CD4-positive, CD25-positive, alpha-beta regulatory T cell (primary cell): ENCODE results near the gene NTRK2. TPM values are rescaled to one million over a fixed set of nuclear protein-coding genes. Genes with fewer than 3 reads are reported as not detected.
A peak's percentile ranks its signal among the peaks of the same experiment; 100 is the strongest.

ENCODE experiments used
- ATAC-seq, 2 donors: fragments of 150-1000 bp; cut with Tn5 transposase; one replicate each; pipeline ENCODE4 v1.10.0; 2021; ENCODE audit warnings: low read depth in 2 of 2, moderate number of reproducible peaks in 2 of 2, moderate library complexity in 1 of 2
- DNase-seq, 3 donors: peaks; one replicate each; pipeline versions ENCODE4 v3.0.0 to v3.0.0-alpha.2; 2012 to 2022; ENCODE audit warnings: mixed read lengths in 1 of 3
- H3K27ac ChIP-seq: one replicate; pipeline ENCODE4 v1.7.0; 2013; ENCODE audit warnings: mild to moderate bottlenecking, low read length; ENCODE audit not compliant: insufficient read depth, poor library complexity, severe bottlenecking
- H3K27me3 ChIP-seq: one replicate; pipeline ENCODE4 v1.7.0; 2013; ENCODE audit warnings: low read length; ENCODE audit not compliant: control insufficient read depth, insufficient read depth
- H3K36me3 ChIP-seq: one replicate; pipeline ENCODE4 v1.7.0; 2013; ENCODE audit warnings: mild to moderate bottlenecking, low read length, moderate library complexity; ENCODE audit not compliant: control insufficient read depth, insufficient read depth
- H3K4me1 ChIP-seq: 2 replicates; pipeline ENCODE4 v1.7.0; 2013; ENCODE audit warnings: mild to moderate bottlenecking, low read length; ENCODE audit not compliant: insufficient read depth, control insufficient read depth, poor library complexity, severe bottlenecking
- H3K4me3 ChIP-seq: one replicate; pipeline ENCODE4 v1.7.0; 2013; ENCODE audit warnings: low read depth, mild to moderate bottlenecking, low read length, moderate library complexity
- H3K9me3 ChIP-seq, 2 experiments: 1 replicate in 1 of 2; 2 replicates in 1 of 2; pipeline ENCODE4 v1.7.0; 2013; ENCODE audit warnings: low read length in 2 of 2, mild to moderate bottlenecking in 1 of 2, moderate library complexity in 1 of 2; ENCODE audit not compliant: control insufficient read depth in 2 of 2
- H3K27ac Mint-ChIP-seq, 3 donors: one replicate each; pipeline ENCODE4 v1.8.0; 2020 to 2022; ENCODE audit warnings: mild to moderate bottlenecking in 3 of 3, mixed read lengths in 3 of 3, moderate library complexity in 2 of 3
- H3K27me3 Mint-ChIP-seq: one replicate; pipeline ENCODE4 v1.8.0; 2022; ENCODE audit warnings: mild to moderate bottlenecking, mixed read lengths
- H3K36me3 Mint-ChIP-seq: one replicate; pipeline ENCODE4 v1.8.0; 2020; ENCODE audit warnings: mixed read lengths
- H3K4me1 Mint-ChIP-seq, 4 donors: one replicate each; pipeline ENCODE4 v1.8.0; 2020 to 2022; ENCODE audit warnings: mixed read lengths in 4 of 4, mild to moderate bottlenecking in 1 of 4
- H3K4me3 Mint-ChIP-seq, 4 donors: one replicate each; pipeline ENCODE4 v1.8.0; 2020 to 2022; ENCODE audit warnings: mild to moderate bottlenecking in 4 of 4, mixed read lengths in 4 of 4, moderate library complexity in 3 of 4
- H3K9me3 Mint-ChIP-seq, 7 donors: one replicate each; pipeline ENCODE4 v1.8.0; 2020 to 2022; ENCODE audit warnings: mixed read lengths in 7 of 7, mild to moderate bottlenecking in 3 of 7, moderate library complexity in 2 of 7
- polyA plus RNA-seq, 4 donors: library from polyadenylated mRNA; unstranded; fragments of 300-500 nt; fragmentation: Illumina TruSeq; gene quantifications; one replicate each; pipeline ENCODE4 v1.2.3, GENCODE V29; 2021
- total RNA-seq: library from RNA; stranded (reverse); gene quantifications from one replicate; pipeline ENCODE4 v1.2.3, GENCODE V29; 2022

NTRK2 gene
- total and polyA plus RNA-seq, 5 donors from 2014 or later = 0.02 to 0.12 TPM; not detected in 3

GRCh38 chr9:84949971-84950370 is 280.4 kb downstream of the NTRK2 start:
- ATAC-seq (no peak), DNase-seq (no peak)
- no peaks in the 10 kb centered on the region for H3K4me1 ChIP-seq
- no peaks in the 10 kb centered on the region for H3K36me3 Mint-ChIP-seq
- no peaks in the 10 kb centered on the region for H3K4me1 Mint-ChIP-seq
- H3K27me3 ChIP-seq = no peaks in the 10 kb centered on the region
- no peak overlapping the region for H3K27ac Mint-ChIP-seq
- no peak overlapping the region for H3K4me3 Mint-ChIP-seq
- no peaks in the 10 kb centered on the region for H3K9me3 ChIP-seq
- no peak overlapping the region for H3K4me3 ChIP-seq
- peaks cover 0 to 1% (median 0%) of the 10 kb centered on the region in 7 donors for H3K9me3 Mint-ChIP-seq
- no peaks in the 10 kb centered on the region for H3K27me3 Mint-ChIP-seq
- H3K27ac ChIP-seq = no peak overlapping the region
- no peaks in the 10 kb centered on the region for H3K36me3 ChIP-seq

GRCh38 chr9:84950879-84951811 is 281.6 kb downstream of the NTRK2 start:
- Histone ChIP-seq H3K4me1 (no peaks in the 10 kb centered on the region), H3K27ac (no peak overlapping the region), H3K36me3 (no peaks in the 10 kb centered on the region), H3K9me3 (no peaks in the 10 kb centered on the region), H3K27me3 (no peaks in the 10 kb centered on the region), H3K4me3 (no peak overlapping the region)
- Mint-ChIP-seq H3K9me3 (peaks cover 0 to 1% (median 0%) of the 10 kb centered on the region in 7 donors), H3K27me3 (peaks cover 4% of the 10 kb centered on the region), H3K4me3 (no peak overlapping the region), H3K4me1 (no peaks in the 10 kb centered on the region), H3K27ac (no peak overlapping the region), H3K36me3 (no peaks in the 10 kb centered on the region)
- ATAC-seq (no peak), DNase-seq (no peak)

- peaks cover 4% of the 10 kb centered on the region for H3K27me3 Mint-ChIP-seq
- Histone ChIP-seq H3K4me3 (no peak overlapping the region), H3K4me1 (no peaks in the 10 kb centered on the region), H3K36me3 (no peaks in the 10 kb centered on the region), H3K9me3 (no peaks in the 10 kb centered on the region), H3K27ac (no peak overlapping the region), H3K27me3 (no peaks in the 10 kb centered on the region)
- no peak overlapping the region for H3K27ac Mint-ChIP-seq
- no peak overlapping the region for H3K4me3 Mint-ChIP-seq
- no peaks in the 10 kb centered on the region for H3K4me1 Mint-ChIP-seq
- no peak for ATAC-seq
- no peaks in the 10 kb centered on the region for H3K36me3 Mint-ChIP-seq
- DNase-seq = no peak
- H3K9me3 Mint-ChIP-seq = peaks cover 0 to 4% (median 1%) of the 10 kb centered on the region in 7 donors
Measured at GRCh38 chr9:84953252-84953773, 283.8 kb downstream of the NTRK2 start.

- Mint-ChIP-seq H3K4me1 (no peaks in the 10 kb centered on the region), H3K27me3 (peaks cover 4% of the 10 kb centered on the region), H3K36me3 (no peaks in the 10 kb centered on the region), H3K27ac (no peak overlapping the region), H3K9me3 (peaks cover 0 to 4% (median 1%) of the 10 kb centered on the region in 7 donors), H3K4me3 (no peak overlapping the region)
- Histone ChIP-seq H3K36me3 (no peaks in the 10 kb centered on the region), H3K27ac (no peak overlapping the region), H3K9me3 (no peaks in the 10 kb centered on the region), H3K27me3 (no peaks in the 10 kb centered on the region), H3K4me1 (no peaks in the 10 kb centered on the region), H3K4me3 (no peak overlapping the region)
- peak in 2 of 3 donors; percentile 3 to 47 for DNase-seq
- ATAC-seq = peak; percentile 40 to 50
Measured at GRCh38 chr9:84953797-84954705, 284.5 kb downstream of the NTRK2 start.

- no peak overlapping the region for H3K4me3 Mint-ChIP-seq
- no peaks in the 10 kb centered on the region for H3K36me3 ChIP-seq
- ATAC-seq = no peak
Measured at GRCh38 chr9:84955155-84955554, 285.6 kb downstream of the NTRK2 start.

GRCh38 chr9:84955971-84956370 is 286.4 kb downstream of the NTRK2 start:
- H3K9me3 Mint-ChIP-seq = peaks cover 0 to 4% (median 1%) of the 10 kb centered on the region in 7 donors
- H3K4me1 Mint-ChIP-seq = no peaks in the 10 kb centered on the region

More at GRCh38 chr9:84955155-84955554, 285.6 kb downstream of the NTRK2 start:
- Mint-ChIP-seq H3K27me3 (peaks cover 4% of the 10 kb centered on the region), H3K4me1 (no peaks in the 10 kb centered on the region), H3K36me3 (no peaks in the 10 kb centered on the region), H3K9me3 (peaks cover 0 to 4% (median 1%) of the 10 kb centered on the region in 7 donors), H3K27ac (no peak overlapping the region)
- H3K27ac ChIP-seq = no peak overlapping the region
- no peaks in the 10 kb centered on the region for H3K9me3 ChIP-seq
- no peak for DNase-seq
- H3K4me3 ChIP-seq = no peak overlapping the region
- no peaks in the 10 kb centered on the region for H3K4me1 ChIP-seq
- H3K27me3 ChIP-seq = no peaks in the 10 kb centered on the region

GRCh38 chr9:84959339-84959738 is 289.8 kb downstream of the NTRK2 start:
- ATAC-seq = no peak
- Histone ChIP-seq H3K4me3 (no peak overlapping the region), H3K9me3 (no peaks in the 10 kb centered on the region), H3K27ac (no peak overlapping the region), H3K36me3 (no peaks in the 10 kb centered on the region), H3K4me1 (no peaks in the 10 kb centered on the region), H3K27me3 (no peaks in the 10 kb centered on the region)
- Mint-ChIP-seq H3K4me1 (no peaks in the 10 kb centered on the region), H3K4me3 (no peak overlapping the region), H3K27me3 (peaks cover 4% of the 10 kb centered on the region), H3K9me3 (peaks cover 0 to 4% (median 1%) of the 10 kb centered on the region in 7 donors), H3K36me3 (no peaks in the 10 kb centered on the region), H3K27ac (no peak overlapping the region)
- no peak for DNase-seq

More at GRCh38 chr9:84955971-84956370, 286.4 kb downstream of the NTRK2 start:
- Histone ChIP-seq H3K27me3 (no peaks in the 10 kb centered on the region), H3K4me3 (no peak overlapping the region), H3K36me3 (no peaks in the 10 kb centered on the region), H3K27ac (no peak overlapping the region), H3K4me1 (no peaks in the 10 kb centered on the region), H3K9me3 (no peaks in the 10 kb centered on the region)
- H3K36me3 Mint-ChIP-seq = no peaks in the 10 kb centered on the region
- DNase-seq = no peak
- no peak overlapping the region for H3K4me3 Mint-ChIP-seq
- peaks cover 4% of the 10 kb centered on the region for H3K27me3 Mint-ChIP-seq
- no peak for ATAC-seq
- H3K27ac Mint-ChIP-seq = no peak overlapping the region
